Smooth muscle cell (in vitro differentiated cells): ENCODE results near the gene LCE2C. TPM values are rescaled to one million over a fixed set of nuclear protein-coding genes. Genes with fewer than 3 reads are reported as not detected.
"Not testable (repeated sequence)": the region's sequence is repeated elsewhere in the genome, so short reads cannot be mapped to it uniquely, and the experiment has no call there.

ENCODE experiments used
- DNase-seq: peaks from one replicate; lab custom pipeline; 2025; ENCODE audit not compliant: unreplicated experiment; lab: John Stamatoyannopoulos, UW
- H2AFZ ChIP-seq: fragments of 200-600 bp; sonication (generic); 2 replicates; pipeline ENCODE4 v1.6.0; 2016; ENCODE audit warnings: antibody characterized with exemption, low read depth, mild to moderate bottlenecking
- H3F3A ChIP-seq: fragments of 200-600 bp; sonication (generic); 2 replicates; pipeline ENCODE4 v1.6.0; 2017; ENCODE audit warnings: antibody characterized with exemption, low read depth
- H3K27ac ChIP-seq: fragments of 200-600 bp; sonication (generic); 2 replicates; pipeline ENCODE4 v1.5.1; 2016; ENCODE audit warnings: low read depth, mild to moderate bottlenecking
- H3K27me3 ChIP-seq: fragments of 200-600 bp; sonication (generic); 2 replicates; pipeline ENCODE4 v1.6.1; 2016; ENCODE audit warnings: low read depth, mild to moderate bottlenecking
- H3K36me3 ChIP-seq: fragments of 200-600 bp; sonication (generic); 2 replicates; pipeline ENCODE4 v1.5.1; 2016; ENCODE audit warnings: low read depth
- H3K4me1 ChIP-seq: fragments of 200-600 bp; sonication (generic); 2 replicates; pipeline ENCODE4 v1.5.1; 2016; ENCODE audit warnings: low read depth
- H3K4me2 ChIP-seq: fragments of 200-600 bp; sonication (generic); 2 replicates; pipeline ENCODE4 v1.6.0; 2016; ENCODE audit warnings: mild to moderate bottlenecking
- H3K4me3 ChIP-seq: fragments of 200-600 bp; sonication (generic); 2 replicates; pipeline ENCODE4 v1.5.1; 2016; ENCODE audit warnings: mild to moderate bottlenecking
- H3K79me2 ChIP-seq: fragments of 200-600 bp; sonication (generic); 2 replicates; pipeline ENCODE4 v1.6.0; 2016; ENCODE audit warnings: low read depth, mild to moderate bottlenecking
- H3K9ac ChIP-seq: fragments of 200-600 bp; sonication (generic); 2 replicates; pipeline ENCODE4 v1.6.0; 2016; ENCODE audit warnings: low read depth
- H3K9me3 ChIP-seq: fragments of 200-600 bp; sonication (generic); replicated peaks from 2 replicates; pipeline ENCODE4 v1.5.1; 2016; ENCODE audit warnings: low read depth
- H4K20me1 ChIP-seq: fragments of 200-600 bp; sonication (generic); 2 replicates; pipeline ENCODE4 v1.6.0; 2016; ENCODE audit warnings: low read depth
- WGBS: methylation state at CpG from one replicate; pipeline ENCODE4 v1.1.7; 2016; ENCODE audit warnings: low lambda C conversion rate; 5-methylcytosine and 5-hydroxymethylcytosine counted together
- polyA plus RNA-seq: library from polyadenylated mRNA; unstranded; fragments of >200 nt; fragmentation: Nextera tagmentation; extraction: Ambion mirVana; gene quantifications from 2 replicates; pipeline ENCODE4 v1.2.1, GENCODE V29; 2016
- total RNA-seq: library from RNA; depleted of rRNA; stranded (reverse); fragments of >200 nt; gene quantifications from 2 replicates; pipeline ENCODE4 v1.2.3, GENCODE V29; 2014
- TF ChIP-seq, protein P1 (sequence below): fragments of 200-600 bp; sonication (generic); IDR thresholded peaks from 2 replicates; pipeline ENCODE4 v1.5.1; 2017; ENCODE audit warnings: borderline replicate concordance, mild to moderate bottlenecking, antibody characterized with exemption; ENCODE audit not compliant: insufficient read depth, poor library complexity, severe bottlenecking

Gene LCE2C
- total and polyA plus RNA-seq, 2 experiments from 2014 or later = not detected

DNA sequence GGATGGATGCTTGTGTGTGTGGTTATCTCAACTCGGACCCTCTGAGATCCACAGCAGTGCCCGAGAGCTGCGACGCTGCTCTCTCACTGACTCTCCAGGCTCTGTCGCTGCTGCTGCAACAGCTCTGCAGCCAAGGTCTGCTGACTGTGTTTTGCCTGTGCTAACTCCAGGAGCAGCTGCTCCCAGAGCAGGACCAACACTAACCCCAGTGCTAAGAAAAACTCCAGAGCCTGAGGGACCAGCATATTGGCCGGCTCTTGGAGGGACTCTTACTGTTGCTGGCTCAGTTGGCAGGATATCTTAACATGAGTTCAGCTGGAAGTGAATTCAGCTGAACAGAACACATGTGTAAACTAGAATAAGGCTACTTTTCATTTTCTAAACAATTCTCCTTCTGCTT lies 4.4 kb downstream of the LCE2C start:
- Histone ChIP-seq H3K9me3 (peaks cover 4% of the 10 kb centered on the region), H2AFZ (no peak overlapping the region), H4K20me1 (no peaks in the 10 kb centered on the region), H3F3A (no peaks in the 10 kb centered on the region), H3K36me3 (no peaks in the 10 kb centered on the region), H3K9ac (no peak overlapping the region), H3K4me1 (no peaks in the 10 kb centered on the region), H3K79me2 (no peaks in the 10 kb centered on the region), H3K27ac (no peak overlapping the region), H3K4me2 (no peak overlapping the region), H3K27me3 (no peaks in the 10 kb centered on the region), H3K4me3 (no peak overlapping the region)
- TF ChIP-seq, protein P1, sequence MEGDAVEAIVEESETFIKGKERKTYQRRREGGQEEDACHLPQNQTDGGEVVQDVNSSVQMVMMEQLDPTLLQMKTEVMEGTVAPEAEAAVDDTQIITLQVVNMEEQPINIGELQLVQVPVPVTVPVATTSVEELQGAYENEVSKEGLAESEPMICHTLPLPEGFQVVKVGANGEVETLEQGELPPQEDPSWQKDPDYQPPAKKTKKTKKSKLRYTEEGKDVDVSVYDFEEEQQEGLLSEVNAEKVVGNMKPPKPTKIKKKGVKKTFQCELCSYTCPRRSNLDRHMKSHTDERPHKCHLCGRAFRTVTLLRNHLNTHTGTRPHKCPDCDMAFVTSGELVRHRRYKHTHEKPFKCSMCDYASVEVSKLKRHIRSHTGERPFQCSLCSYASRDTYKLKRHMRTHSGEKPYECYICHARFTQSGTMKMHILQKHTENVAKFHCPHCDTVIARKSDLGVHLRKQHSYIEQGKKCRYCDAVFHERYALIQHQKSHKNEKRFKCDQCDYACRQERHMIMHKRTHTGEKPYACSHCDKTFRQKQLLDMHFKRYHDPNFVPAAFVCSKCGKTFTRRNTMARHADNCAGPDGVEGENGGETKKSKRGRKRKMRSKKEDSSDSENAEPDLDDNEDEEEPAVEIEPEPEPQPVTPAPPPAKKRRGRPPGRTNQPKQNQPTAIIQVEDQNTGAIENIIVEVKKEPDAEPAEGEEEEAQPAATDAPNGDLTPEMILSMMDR = no peak
- no peak for DNase-seq
- WGBS = 79% methylated on average over 6 of the region's 6 CpGs

- Histone ChIP-seq H3K79me2 (no peaks in the 10 kb centered on the region), H3K4me2 (no peak overlapping the region), H3F3A (no peaks in the 10 kb centered on the region), H3K9me3 (peaks cover 4% of the 10 kb centered on the region), H2AFZ (no peak overlapping the region), H3K27me3 (no peaks in the 10 kb centered on the region), H3K36me3 (no peaks in the 10 kb centered on the region), H3K27ac (no peak overlapping the region), H3K4me3 (no peak overlapping the region), H3K4me1 (no peaks in the 10 kb centered on the region), H3K9ac (no peak overlapping the region), H4K20me1 (no peaks in the 10 kb centered on the region)
- 38% methylated on average over 2 of the region's 2 CpGs for WGBS
- DNase-seq = no peak
- TF ChIP-seq, protein P1 = no peak
These were observed 6.5 kb downstream of the LCE2C start for GRCh38 chr1:152681616-152682015.

DNA sequence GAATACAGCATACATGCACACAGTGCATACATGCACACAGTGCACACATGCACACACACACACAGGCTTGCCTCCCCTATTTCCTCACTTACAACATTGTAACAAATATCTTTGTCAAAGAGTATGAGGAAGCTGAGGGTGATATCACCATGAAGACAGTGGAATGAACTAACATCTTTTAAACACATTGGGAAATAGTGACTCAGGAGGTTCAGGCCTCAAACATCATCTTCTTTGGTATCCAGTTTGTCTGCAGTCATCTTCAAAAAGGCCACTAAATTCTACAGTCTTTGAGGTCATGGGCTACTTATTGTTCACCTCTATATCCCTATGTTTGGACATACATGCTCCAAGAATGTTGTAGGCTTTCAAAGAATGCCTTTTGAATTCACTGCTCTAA lies 8.8 kb downstream of the LCE2C start:
- Histone ChIP-seq H3K4me3 (no peak overlapping the region), H2AFZ (no peak overlapping the region), H3K27ac (no peak overlapping the region), H3K79me2 (no peaks in the 10 kb centered on the region), H3K27me3 (no peaks in the 10 kb centered on the region), H3F3A (no peaks in the 10 kb centered on the region), H3K9me3 (no peaks in the 10 kb centered on the region), H4K20me1 (no peaks in the 10 kb centered on the region), H3K4me2 (no peak overlapping the region), H3K4me1 (no peaks in the 10 kb centered on the region), H3K9ac (no peak overlapping the region), H3K36me3 (no peaks in the 10 kb centered on the region)
- no peak for DNase-seq
- TF ChIP-seq, protein P1 = no peak

- not testable (repeated sequence) for H3K9me3 ChIP-seq, H4K20me1 ChIP-seq, H3F3A ChIP-seq
These were observed 10.7 kb downstream of the LCE2C start, which contains the start of gene LCE2B for GRCh38 chr1:152685823-152686222. Gene LCE2B, plus strand, starts transcription at chr1:152686123. Its CDS starts 721 bp downstream, at chr1:152686844.

More at GRCh38 chr1:152685823-152686222, 10.7 kb downstream of the LCE2C start, which contains the start of gene LCE2B:
- not testable (repeated sequence) for H3K79me2 ChIP-seq, H3K36me3 ChIP-seq, DNase-seq, H3K4me1 ChIP-seq, H3K4me2 ChIP-seq, H3K4me3 ChIP-seq, H3K27ac ChIP-seq, H3K9ac ChIP-seq, H2AFZ ChIP-seq, H3K27me3 ChIP-seq
- 59% methylated on average over 4 of the region's 4 CpGs for WGBS
